Body of pancreas (tissue), 4 donors: ENCODE measurements around the gene FGF14.

Source experiments
- POLR2A ChIP-seq, 3 donors: fragments of 450-650 bp; IDR thresholded peaks; one replicate each; pipeline ENCODE4 v1.6.1; 2016; ENCODE audit warnings: antibody characterized with exemption in 3 of 3, mild to moderate bottlenecking in 2 of 3
- TF ChIP-seq, protein P1 (sequence below), 7 experiments: fragments of 450-650 bp in 4 of 7; fragments of 200-600 bp in 3 of 7; sonication (generic) in 3 of 7; IDR thresholded peaks; one replicate each; pipeline ENCODE4 v1.5.1; 2016 to 2019; ENCODE audit warnings: antibody characterized with exemption in 7 of 7

DNA sequence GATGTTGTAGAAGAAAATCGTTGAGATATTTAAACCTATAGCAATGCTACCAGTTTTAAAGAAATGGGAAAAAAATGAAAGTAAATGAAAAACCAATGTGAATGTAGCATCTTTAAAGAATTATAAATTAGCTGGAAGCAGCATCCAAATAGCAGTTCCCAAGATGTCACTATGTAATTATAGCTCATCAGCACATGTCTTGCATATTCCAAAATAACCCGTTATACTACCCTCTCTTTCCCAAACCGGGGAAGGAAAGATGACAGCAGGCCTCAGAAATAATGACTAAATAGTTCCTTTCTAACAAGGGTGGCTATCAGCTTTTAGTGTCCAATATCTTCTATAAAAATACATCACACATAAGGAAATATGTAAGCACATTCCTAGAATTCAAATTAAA lies 140.5 kb downstream of the FGF14 start:
- TF ChIP-seq, protein P1, sequence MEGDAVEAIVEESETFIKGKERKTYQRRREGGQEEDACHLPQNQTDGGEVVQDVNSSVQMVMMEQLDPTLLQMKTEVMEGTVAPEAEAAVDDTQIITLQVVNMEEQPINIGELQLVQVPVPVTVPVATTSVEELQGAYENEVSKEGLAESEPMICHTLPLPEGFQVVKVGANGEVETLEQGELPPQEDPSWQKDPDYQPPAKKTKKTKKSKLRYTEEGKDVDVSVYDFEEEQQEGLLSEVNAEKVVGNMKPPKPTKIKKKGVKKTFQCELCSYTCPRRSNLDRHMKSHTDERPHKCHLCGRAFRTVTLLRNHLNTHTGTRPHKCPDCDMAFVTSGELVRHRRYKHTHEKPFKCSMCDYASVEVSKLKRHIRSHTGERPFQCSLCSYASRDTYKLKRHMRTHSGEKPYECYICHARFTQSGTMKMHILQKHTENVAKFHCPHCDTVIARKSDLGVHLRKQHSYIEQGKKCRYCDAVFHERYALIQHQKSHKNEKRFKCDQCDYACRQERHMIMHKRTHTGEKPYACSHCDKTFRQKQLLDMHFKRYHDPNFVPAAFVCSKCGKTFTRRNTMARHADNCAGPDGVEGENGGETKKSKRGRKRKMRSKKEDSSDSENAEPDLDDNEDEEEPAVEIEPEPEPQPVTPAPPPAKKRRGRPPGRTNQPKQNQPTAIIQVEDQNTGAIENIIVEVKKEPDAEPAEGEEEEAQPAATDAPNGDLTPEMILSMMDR (IDR thresholded peaks at IDR 0.05) = no peak
- TF ChIP-seq POLR2A (IDR thresholded peaks at IDR 0.05) = no peak
